DND-41 (cell line): ENCODE measurements around the gene BUD31.

ENCODE experiments used
- EZH2 ChIP-seq: IDR thresholded peaks from 3 replicates; pipeline ENCODE4 v1.6.1; 2012; ENCODE audit warnings: borderline replicate concordance, low read depth, mild to moderate bottlenecking, moderate library complexity, low read length, inconsistent platforms; ENCODE audit not compliant: severe bottlenecking
- TF ChIP-seq, protein P1 (sequence below): IDR thresholded peaks from 2 replicates; pipeline ENCODE4 v1.5.1; 2012; ENCODE audit warnings: borderline replicate concordance, low read length, moderate library complexity, mild to moderate bottlenecking; ENCODE audit not compliant: poor library complexity, severe bottlenecking; ENCODE audit errors: extremely low read depth

DNA sequence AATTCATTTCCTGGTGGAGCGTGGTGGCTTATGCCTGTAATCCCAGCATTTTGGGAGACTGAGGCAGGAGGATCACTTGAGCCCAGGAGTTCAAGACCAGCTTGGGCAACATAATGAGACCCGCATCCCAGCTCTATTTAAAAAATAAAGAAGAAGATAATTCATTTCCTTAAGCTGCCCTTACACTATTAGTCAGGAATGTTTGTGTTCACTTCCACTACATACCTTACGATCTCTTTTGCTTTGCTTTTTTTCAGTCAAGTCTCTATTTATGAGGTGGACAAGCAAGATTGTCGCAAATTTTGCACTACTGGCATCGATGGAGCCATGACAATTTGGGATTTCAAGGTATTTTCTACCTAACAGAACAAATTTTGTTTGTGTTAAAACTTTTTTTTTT lies 45.5 kb upstream of the BUD31 start:
- TF ChIP-seq, protein P1, sequence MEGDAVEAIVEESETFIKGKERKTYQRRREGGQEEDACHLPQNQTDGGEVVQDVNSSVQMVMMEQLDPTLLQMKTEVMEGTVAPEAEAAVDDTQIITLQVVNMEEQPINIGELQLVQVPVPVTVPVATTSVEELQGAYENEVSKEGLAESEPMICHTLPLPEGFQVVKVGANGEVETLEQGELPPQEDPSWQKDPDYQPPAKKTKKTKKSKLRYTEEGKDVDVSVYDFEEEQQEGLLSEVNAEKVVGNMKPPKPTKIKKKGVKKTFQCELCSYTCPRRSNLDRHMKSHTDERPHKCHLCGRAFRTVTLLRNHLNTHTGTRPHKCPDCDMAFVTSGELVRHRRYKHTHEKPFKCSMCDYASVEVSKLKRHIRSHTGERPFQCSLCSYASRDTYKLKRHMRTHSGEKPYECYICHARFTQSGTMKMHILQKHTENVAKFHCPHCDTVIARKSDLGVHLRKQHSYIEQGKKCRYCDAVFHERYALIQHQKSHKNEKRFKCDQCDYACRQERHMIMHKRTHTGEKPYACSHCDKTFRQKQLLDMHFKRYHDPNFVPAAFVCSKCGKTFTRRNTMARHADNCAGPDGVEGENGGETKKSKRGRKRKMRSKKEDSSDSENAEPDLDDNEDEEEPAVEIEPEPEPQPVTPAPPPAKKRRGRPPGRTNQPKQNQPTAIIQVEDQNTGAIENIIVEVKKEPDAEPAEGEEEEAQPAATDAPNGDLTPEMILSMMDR = no peak
- TF ChIP-seq EZH2 = no peak
